Measurements from ENCODE around the gene TTYH3.
"Not testable (repeated sequence)": the region's sequence is repeated elsewhere in the genome, so short reads cannot be mapped to it uniquely, and the experiment has no call there.

TTYH3 gene

DNA sequence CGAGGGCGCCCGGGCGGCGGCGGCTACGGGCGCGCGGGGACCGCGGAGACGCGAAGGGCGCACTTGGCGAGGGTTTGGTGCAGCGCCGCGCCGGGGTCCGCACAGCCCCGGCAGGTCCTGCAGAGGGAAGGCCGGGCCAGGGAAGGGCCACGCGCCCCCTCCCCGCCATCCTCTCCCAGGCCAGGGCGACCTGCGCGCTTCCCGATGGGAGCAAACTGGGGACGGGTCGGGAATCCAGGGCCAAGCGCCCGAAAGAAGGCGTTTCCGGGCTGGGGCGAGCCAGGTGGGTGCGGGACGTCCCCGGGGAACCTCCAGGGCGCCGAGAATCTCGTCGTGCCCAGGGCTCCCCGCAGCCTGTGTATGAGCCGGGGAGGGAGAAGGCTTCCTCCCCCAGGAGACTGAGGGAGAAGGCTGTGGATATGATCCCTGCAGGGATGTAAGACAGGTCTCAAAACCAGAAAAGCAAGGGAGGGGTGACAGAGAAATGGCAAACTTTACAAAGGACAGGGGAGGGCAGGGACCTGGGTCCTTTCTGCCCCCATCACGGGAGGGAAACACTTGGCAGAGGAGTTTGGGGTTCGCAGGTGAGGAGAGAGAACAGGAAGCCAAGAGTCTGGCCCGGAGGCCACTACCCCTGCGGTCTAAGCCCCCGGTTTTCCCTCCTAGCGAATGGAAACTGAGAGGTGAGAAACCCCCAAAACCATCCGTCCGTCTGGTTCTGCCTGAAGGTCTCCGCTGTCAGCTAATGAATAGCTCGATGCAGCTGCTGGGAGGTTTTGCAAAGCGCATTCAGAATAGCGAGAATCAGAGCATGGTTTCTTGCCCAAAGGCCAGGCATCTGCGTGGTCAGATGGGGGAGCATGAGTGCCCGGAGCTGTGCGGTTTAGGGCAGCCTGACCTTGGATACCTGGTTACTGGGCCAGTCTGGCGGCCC lies 56.9 kb downstream of the TTYH3 start:
- DNase-seq (peak; percentile 28), ATAC-seq (peak; percentile 45)

GRCh38 chr7:2689343-2689847 lies 57.6 kb downstream of the TTYH3 start:
- DNase-seq (no peak), ATAC-seq (no peak)

DNA sequence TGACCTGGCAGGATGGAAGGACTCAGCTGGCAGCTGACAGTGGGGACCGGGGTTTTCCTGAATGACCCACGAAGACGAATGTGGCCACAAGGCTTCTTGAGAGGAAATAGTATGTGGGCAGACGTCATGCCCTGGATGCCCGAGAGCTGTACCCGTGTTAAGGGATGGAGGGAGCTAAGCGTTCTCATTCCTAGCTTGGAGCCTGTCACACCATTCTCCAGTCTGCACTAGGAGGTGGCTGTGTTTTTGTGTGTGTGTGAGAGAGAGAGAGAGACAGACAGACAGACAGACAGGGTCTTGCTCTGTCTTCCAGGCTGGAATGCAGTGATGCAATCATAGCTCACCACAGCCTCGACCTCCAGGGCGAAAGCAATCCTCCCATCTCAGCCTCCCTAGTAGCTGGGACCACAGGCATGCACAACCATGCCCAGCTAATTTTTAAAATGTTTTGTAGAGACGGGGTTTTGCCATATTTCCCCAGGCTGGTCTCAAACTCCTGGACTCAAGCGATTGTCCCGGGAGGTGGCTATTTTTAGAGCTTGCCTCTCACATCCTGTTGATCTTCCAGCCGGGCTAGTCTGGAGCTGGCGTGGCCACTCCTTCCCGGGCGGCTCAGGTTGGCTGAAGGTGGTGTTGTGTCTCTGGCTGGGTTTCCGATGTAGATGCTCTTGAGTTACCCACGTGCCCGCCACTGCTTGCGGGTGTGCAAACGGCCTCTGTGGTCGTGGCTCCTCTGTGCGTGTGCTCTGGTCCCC lies 58.3 kb downstream of the TTYH3 start:
- ATAC-seq (no peak), DNase-seq (no peak)

- ATAC-seq (no peak), DNase-seq (no peak)
Measured at GRCh38 chr7:2691011-2691707, 59.4 kb downstream of the TTYH3 start.

- not testable (repeated sequence) for DNase-seq, ATAC-seq
Measured at GRCh38 chr7:2691932-2692439, 60.2 kb downstream of the TTYH3 start.

- DNase-seq (no peak), ATAC-seq (no peak)
Measured at GRCh38 chr7:2692543-2692942, 60.8 kb downstream of the TTYH3 start.

DNA sequence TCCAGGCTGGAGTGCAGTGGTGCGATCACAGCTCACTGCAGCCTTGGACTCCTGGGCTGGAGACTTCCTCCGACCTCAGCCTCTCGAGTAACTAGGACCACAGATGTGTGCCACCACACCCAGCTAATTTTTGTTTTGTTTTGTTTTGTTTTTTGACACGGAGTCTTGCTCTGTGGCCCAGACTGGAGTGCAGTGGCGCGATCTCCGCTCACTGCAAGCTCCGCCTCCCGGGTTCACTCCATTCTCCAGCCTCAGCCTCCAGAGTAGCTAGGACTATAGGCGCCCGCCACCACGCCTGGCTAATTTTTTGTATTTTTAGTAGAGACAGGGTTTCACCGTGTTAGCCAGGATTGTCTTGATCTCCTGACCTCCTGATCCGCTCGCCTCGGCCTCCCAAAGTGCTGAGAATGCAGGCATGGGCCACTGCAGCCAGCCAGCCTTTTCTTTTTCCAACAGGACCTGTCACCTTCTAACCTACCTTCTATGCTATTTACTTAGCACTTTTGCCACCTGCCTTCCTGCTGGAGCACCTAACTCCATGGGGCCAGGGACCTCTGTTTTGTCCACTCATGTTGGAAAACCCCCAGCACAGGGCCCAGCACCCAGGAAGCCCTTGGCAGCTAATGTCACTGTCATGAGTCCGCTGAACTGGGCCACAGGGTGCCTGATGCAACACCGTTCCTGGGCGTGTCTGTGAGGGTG lies 61.8 kb downstream of the TTYH3 start:
- not testable (repeated sequence) for ATAC-seq, DNase-seq

DNA sequence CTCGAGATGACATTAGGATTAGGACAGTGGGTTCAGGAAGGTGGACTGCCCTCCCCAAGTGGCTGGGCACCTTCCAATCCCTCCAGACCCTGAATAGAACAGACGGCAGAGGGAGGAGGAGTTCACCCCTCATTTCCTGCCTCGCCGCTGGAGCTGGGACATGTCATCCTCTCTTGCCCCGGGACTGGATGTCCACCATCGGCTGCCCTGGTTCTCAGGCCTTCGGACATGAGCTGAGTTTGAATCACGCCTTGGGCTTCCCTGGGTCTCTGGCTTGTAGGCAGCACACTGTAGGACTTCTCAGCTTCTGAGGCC lies 62.3 kb downstream of the TTYH3 start:
- not testable (repeated sequence) for DNase-seq

DNA sequence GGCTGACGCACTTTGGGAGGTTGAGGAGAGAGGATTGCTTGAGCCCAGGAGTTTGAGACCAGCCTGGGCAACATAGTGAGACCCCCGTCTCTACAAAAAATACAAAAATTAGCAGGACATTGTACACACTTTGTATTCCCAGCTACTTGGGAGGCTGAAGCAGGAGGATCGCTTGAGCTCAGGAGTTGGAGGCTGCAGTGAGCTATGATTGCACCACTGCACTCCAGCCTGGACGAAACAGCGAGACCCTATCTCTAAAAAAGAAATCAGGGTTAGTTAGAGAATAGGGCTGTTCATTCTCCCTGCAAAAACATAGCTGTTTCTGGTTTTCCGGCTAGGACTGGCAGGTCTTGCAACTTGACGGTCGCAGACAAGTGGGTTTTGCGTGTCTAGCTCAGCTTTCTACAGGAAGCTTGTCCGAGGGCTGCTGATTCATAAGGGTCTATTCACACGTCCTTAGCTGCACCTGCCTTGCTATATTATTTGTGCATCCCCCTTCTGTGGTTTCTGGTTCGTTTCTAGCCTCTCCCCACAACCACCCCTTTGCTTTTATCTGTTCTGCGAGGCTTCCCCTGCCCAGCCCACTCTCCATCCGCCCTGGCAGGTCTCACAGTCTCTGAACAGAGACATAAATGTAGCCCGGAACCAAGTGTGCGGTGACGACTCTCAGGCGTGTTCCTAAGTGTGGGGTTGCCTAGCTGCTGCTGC lies 66.9 kb downstream of the TTYH3 start:
- ATAC-seq (peak; percentile 91), DNase-seq (peak; percentile 71)

More for the DNA sequence above, 62.3 kb downstream of the TTYH3 start:
- not testable (repeated sequence) for ATAC-seq

DNA sequence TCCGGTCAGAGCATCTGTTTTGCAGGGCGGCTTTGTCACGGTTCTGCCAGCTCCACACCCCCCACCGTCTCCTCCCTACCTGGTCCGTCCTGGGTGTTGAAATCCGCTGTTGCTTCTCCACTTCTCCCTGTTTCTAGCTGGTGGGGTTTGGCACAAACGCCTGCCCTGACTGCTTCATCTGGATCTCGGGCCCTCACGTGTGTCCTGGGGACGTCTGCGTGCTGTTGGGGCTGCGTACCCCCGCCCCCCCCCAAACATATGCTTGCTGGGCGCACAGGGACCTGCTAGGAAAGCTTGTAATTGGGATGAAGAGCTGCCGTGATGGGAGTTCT lies 67.5 kb downstream of the TTYH3 start:
- DNase-seq: no peak
- ATAC-seq: no peak

- no peak for DNase-seq
- ATAC-seq: no peak
Measured at GRCh38 chr7:2700141-2700850, 68.5 kb downstream of the TTYH3 start.

DNA sequence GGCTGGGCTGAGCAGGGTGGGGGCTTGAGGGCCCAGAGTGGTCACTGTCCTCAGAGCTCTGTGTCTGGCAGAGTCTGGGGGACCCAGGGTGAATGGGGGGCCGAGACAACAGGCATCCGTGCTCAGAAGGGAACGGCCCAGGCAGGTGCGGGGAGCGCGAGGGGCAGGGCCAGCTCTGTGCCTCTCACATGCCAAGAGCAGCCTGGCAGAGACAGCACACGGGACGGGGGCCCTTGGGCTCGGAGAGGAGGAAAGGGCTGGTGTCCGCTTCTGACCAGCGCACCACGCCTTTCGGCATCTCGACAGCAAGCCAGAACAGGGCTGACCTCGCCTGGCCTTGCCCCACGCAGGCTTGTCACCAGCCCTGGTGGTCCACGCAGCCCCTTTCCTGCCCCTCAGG lies 69.6 kb downstream of the TTYH3 start:
- ATAC-seq (no peak), DNase-seq (no peak)

- no peak for DNase-seq
- ATAC-seq: no peak
Measured at GRCh38 chr7:2701832-2702593, 70.2 kb downstream of the TTYH3 start.

DNA sequence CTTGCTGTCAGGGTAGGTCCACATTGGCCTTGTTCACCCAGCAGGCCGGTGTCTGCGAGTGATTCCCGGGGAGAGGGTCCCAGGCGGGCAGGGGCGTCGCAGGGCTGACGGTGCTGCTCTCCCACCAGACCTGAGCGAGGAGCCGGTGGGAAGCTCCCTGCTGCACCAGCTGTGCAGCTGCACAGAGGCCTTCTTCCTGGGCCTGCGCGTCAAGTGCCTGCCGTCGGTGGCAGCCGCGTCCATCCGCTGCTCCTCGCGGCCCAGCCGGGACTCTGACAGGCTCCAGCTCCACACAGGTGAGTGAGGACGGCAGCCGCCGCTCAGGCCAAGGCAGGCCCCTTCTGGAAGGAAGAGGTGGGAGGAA lies 70.8 kb downstream of the TTYH3 start:
- DNase-seq (no peak), ATAC-seq (no peak)

GRCh38 chr7:2705371-2706096 lies 73.7 kb downstream of the TTYH3 start:
- ATAC-seq (no peak), DNase-seq (no peak)

DNA sequence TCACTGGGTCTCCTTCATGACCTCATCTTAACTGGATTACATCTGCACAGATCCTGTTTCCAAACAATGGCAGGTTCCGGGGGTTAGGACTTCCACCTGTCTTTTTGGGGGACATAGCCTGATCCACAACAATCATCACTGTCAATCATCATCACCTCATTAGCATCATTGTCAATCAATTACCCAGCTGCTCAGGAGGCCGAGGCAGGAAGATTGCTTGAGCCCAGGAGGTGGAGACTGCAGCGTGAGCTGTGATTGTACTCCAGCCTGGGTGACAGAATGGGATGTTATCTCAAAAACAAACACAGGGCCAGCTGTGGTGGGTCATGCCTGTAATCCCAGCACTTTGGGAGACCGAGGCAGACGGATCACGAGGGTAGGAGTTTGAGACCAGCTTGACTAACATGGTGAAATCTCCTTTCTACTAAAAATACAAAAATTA lies 74.9 kb downstream of the TTYH3 start:
- ATAC-seq: no peak
- DNase-seq: no peak

GRCh38 chr7:2707481-2707880 lies 75.7 kb downstream of the TTYH3 start:
- no peak for ATAC-seq

DNA sequence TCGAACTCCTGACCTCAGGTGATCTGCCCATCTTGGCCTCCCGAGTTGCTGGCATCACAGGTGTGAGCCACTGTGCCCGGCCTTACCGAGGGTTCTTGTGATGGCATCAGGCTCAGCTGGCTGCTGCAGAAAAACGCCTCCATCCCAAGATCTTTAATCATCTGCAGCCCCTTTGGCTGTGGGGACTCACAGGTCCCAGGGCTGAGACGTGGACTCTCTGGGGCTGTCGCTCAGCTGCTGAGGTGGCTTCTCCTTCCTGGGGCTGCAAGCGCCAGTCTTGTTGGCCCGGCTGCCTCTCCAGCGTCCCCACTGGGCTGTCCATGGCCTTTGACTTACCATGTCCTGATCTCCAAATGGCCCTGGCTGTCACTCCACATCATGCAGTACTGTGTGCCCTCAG lies 76.3 kb downstream of the TTYH3 start:
- DNase-seq: no peak
- no peak for ATAC-seq

More at GRCh38 chr7:2707481-2707880, 75.7 kb downstream of the TTYH3 start:
- DNase-seq: no peak
